GM19025 (cell line): ENCODE results near the gene CRHR1.

Experiments
- ATAC-seq: cut with Tn5 transposase; IDR thresholded peaks from one replicate; pipeline ENCODE4 v1.9.1; 2021; ENCODE audit warnings: mild to moderate bottlenecking, low read depth, moderate library complexity; ENCODE audit not compliant: unreplicated experiment

Gene CRHR1

DNA sequence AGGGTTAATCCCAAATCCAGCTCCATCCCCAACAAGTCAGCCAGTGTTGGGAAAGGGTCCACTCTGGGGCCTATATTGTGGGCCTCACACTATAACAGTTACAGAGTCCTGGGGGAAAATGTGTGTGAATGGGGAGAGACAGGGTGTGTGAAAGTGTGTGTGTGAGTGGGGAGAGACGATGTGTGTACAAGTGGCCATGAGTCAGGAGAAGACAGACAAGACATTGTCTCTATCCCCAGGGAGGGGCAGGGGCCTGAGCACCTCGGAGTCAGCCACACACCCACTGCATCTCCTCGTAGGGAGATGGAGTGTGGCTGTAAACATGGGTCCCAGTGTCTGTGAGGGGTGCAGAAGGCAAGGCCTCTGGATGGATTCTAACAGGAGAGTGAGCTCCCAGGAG lies 2.9 kb downstream of the CRHR1 start:
- no peak for ATAC-seq

DNA sequence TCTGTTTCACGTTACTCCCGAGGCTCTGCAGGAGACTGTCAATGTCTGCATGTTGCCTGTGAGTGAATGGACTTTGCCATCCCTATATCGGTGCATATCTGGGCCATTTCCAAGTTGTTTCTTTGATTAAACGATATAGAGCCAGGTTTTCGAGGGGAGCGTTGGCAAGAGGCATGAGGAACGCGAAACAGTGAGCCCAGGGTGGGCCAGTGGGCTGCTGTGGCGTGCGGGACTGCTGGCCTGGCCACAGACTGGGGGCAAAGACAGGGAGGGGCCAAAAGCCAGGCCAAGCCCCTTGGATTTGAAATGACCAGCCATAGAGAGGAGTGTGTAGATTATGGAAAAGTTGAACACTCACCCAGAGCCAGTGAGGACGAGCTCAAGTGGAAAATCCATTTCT lies 3.5 kb downstream of the CRHR1 start:
- ATAC-seq, result no peak

DNA sequence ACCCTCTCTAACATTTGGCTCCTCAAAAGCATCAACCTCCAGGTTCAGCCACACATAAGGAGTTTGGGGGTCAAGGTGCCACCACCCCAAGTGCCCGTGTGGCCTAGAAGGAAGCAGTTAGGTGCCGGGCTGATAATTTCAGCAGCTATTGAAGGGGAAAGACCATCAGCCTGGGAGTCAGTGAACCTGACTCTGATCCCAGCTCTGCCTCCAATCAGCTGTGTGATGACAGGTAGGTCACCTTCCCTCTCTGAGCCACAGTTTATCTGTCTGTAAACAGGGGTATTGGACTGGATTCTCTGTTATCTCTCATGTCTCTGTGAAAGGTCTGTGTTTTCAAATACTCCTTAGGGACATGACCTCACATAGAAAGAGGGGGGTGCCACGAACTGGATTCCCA lies 3.9 kb downstream of the CRHR1 start:
- no peak for ATAC-seq

DNA sequence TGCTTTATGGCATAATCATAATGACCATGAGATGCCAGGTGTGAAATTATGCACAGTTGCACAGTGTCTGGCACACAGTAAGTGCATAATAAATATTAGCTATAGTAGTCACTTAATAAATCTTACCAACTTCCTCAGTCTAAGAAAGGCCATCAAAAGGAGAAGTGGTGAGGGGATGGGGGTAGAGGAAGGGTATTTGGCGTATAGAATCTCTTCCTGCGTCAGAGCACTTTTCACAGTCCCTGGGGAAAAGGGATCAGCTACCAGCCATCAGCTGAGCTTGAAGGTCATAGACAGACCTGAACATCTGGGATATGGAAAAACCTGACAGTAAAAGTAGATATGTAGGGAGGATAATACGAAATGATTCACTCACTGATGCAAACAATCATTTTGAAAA lies 5.8 kb downstream of the CRHR1 start:
- ATAC-seq, result no peak

DNA sequence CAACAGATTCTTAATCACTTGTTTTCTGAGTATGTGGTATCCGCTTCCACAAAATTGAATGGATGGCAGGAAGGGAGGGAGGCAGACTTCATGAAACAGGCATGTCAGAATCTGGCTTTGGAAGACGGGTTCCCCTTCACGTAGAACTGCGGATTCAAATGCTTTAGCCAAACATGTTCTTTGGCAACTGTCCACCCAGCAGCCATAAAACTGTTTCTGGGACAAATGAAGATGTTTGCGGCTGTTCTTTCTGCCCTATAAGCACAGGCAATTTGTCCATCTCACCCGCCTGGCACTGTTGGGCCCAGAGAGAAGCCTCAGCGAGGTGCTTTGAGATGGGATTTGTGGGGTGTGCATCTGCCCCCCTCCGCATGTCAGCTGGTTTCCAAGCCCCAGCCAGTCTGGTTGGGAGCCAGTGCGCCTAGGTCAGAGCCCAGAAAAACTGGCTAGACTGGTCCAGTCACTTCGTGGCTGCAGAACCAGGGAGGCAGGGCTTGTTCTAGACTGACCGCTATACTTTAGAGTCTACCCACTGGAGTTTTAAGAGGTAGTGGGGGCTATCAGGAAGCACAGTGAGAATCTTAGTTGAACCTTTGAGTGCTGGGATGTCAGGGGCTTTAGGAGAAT lies 6.3 kb downstream of the CRHR1 start:
- no peak for ATAC-seq

DNA sequence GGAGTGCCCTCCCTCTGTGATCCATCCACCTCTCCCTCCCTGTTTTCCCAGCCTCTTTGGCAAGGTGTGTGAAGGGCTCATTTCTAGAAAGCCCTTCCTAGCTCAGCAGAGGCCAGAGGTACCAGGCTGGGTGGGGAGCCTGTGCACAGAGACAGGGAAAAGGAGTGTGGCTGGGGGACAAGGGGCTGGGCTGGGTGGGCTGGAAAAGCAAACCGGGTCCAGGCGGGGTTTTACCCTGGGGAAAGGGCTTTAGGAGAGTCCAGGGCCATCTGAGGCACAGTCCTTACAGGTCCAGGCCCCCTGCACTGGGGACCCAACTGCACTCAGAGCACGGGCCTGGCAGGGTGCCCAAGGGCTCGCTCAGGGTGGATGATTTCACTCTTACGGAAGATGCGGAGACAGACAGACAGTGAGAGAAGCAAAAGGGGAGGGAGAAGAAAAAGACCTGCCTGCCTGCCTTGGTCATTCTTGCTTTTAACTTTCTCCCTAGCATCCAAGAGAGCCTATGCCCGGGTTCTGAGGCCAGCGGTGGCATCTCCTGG lies 7.0 kb downstream of the CRHR1 start:
- no peak for ATAC-seq

DNA sequence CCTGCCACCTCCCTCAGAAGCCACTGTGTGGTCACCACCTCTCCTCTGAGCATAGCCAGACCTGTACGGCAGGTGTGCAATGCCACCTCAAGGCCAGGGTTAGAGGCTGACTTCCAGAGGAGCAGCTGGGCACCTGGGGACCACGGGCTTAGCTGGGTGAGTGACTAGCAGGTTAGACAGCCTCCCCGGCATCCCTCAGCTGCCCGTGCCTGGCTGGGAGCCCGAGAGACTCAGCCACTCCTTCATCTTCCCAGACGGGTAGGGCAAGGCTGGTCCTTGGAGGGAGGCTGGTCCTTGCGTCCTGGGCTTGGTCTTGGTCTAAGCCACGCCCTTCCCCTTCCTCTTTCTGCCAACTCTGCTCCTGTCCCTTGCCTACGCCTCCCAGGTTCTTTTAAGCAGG lies 7.8 kb downstream of the CRHR1 start:
- no peak for ATAC-seq

DNA sequence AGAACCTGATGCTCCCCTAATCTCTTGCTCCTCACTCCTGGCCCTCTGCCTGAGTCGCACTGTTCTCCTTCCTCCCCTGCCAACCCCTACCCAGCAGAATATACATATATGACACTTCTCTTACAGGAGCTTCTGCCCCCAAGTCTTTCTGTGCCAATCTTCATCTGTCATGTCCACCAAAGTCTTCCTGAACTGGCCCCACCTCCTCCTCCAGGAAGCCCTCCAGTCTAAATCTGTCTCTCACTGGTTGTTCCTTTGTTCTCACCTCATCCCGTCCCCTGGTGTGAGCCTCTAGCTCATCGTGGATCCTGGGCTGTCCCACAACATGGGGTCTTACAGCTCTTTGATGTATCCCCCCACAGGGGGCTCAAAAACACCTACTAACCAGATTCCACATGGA lies 8.3 kb downstream of the CRHR1 start:
- ATAC-seq, result no peak

DNA sequence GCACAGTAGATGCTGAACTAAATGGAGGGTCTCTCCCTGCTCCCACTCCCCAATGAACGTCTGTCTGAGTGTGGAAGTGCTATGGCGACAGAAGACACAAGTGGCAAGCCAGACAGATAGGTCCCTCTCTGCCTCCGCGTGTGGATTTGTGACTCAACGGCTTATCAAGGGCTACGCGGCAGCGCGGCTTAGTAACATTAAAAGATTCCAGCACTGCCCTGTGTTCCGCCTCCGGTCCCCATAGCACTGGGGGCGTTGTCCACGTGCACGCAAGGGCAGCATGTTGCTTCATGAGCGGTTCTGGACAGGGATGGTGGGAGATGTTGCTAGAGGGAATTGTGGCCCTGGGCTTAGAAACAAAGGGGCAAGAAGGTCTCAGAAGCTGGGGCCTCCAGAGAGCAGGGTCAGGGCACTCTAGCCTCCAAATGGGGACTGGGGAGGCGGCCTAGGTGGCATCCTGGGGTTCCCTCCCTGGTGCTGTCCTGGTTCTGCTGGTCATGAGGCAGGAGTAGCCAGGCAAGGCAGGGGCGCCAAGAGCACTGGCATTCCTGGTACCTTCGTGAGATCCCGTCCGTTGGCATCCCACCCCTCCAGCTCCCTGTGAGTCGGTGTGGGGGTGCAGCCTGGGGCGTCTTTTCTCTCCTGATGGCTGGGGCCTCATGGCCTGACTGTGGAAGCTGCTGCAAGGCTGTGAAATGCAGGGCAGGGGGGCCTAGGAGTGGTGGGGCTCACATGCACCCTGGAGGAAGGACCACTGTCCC lies 9.1 kb downstream of the CRHR1 start:
- ATAC-seq, result no peak

DNA sequence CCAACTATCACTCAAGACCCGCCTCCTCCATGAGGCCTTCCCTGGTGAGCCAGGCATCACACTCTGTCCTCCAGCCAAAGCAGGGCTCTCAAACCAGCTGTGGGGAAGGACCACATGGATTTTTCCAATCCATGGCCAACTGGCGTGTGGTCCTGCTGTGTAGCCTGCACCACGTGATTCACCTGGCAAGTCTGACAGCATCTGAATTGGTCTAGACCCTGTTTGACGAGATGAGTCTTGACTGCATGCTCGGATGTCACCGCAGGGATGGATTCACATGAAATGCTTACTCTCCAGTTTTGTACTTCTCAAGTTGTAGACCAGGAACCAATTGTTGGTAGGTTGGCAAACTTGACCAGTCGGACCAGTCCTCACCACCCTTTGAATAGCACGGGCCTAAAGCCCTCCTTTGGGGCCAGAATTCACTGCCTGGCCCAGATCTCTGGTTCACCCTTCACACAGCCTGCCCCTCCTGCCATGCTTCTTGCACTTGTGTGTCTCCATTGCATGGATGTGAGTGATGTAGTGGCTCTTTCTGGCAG lies 9.9 kb downstream of the CRHR1 start:
- ATAC-seq, result no peak

DNA sequence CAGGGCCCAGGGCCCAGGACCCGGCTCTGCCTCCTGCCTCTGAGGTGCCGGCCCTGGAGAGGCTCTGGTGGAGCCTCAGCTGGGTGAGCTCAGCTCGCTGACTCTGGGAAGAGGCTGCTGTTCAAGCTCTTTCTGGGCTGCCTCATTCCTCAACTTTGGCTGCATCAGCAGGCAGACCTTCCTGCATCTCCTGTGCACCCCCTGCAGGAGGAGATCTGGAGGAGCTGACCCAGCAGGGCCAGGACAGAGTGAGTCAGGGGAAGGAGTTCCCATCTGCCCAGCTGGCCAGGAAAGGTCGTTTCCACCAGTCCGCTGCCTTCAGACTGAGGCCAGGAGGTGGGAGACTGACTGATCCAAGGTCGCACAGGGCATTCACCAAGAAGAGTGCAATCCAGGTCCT lies 10.7 kb downstream of the CRHR1 start:
- no peak for ATAC-seq

DNA sequence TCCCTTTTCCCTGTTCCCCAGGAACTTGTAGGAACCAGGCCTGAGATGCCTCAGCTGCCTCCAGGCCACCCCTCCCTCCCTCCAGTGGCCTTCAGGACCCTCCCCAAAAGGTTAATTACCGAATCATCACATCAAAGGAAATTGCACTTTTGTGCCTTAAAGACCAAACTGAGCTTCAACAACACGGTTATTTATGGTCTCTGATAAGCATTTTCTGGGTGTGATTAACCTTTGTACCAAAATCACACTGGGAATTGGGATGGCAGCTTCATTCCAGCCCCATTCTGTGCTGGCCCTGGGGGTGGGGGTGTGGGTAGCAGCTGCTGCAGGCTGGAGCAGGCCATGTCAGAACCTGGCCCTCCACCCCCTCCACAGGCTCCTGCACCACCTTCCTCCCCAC lies 16.7 kb downstream of the CRHR1 start:
- ATAC-seq, result no peak

DNA sequence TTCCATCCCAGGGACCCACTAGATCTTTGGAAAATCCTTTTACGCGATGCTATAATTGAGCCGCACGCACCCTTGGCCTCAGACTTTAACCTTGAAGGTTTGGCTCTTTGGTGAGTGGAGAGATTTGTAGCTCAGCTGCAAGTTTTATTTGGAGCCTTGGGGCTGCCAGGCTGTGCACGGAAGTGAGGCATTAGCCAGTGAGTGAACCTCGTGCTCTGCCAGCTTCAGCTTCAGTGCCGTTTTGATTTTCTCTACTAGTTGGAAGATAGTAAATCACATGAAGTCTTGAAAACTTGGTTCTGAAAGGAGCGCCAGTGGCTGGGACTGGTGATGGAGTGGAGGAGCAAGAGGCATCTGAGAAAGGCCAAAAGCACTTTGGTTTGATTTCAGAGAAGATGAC lies 17.3 kb downstream of the CRHR1 start:
- ATAC-seq, result no peak

DNA sequence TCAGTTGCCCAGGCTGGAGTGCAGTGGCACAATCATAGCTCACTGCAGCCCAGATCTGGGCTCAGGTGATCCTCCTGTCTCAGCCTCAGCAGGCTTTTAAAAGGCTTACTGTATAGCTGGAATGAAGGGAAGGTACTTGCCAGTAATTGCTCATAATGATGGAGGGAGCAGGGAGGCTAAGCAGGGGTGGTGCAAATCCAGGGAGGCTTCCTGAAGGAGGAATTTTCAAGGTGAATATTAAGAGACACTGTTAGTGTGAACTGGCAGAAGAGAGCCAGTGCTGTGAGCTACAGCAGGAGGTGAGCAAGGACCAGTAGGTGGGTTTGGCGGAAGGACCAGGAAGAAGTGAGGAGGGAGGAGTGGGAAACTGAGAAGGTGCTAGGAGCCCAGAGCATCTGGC lies 24.7 kb downstream of the CRHR1 start:
- ATAC-seq, result no peak

DNA sequence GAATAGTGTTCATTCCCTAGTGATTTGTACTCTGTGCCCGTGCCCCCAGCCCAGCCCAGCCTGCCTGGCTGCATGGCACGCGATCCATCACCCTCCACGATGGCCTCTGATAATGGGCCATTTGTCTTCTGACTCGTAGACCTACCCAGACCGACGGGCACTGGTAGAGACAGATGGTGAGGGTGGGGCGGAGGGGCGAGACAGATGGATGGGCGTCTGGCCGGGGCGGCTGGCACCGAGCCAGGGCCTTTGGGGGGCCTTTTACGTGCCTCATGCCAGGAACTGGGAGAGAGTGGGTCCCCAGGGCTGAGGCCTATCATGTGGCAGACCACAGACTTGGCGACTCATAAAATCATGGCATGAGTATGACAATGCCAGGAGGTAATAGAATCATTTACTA lies 25.4 kb downstream of the CRHR1 start:
- ATAC-seq, result no peak

DNA sequence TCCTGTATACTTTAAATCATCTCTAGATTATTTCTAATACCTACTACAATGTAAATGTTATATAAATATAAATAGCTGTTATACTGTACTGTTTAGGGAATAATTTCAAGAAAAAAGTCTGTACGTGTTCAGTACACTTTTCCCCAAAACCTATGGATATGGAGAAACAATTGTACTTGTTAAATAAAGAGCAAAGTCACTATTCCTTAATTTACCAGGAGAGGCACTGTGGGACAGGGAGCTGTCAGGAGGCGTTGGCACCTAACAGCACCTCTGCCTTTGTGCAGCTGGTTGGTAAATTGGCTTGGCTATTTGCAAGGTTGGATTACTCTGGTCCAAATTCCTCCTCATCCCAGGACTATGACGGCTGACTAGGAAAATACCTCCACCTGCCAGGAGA lies 28.0 kb downstream of the CRHR1 start:
- ATAC-seq, result no peak

DNA sequence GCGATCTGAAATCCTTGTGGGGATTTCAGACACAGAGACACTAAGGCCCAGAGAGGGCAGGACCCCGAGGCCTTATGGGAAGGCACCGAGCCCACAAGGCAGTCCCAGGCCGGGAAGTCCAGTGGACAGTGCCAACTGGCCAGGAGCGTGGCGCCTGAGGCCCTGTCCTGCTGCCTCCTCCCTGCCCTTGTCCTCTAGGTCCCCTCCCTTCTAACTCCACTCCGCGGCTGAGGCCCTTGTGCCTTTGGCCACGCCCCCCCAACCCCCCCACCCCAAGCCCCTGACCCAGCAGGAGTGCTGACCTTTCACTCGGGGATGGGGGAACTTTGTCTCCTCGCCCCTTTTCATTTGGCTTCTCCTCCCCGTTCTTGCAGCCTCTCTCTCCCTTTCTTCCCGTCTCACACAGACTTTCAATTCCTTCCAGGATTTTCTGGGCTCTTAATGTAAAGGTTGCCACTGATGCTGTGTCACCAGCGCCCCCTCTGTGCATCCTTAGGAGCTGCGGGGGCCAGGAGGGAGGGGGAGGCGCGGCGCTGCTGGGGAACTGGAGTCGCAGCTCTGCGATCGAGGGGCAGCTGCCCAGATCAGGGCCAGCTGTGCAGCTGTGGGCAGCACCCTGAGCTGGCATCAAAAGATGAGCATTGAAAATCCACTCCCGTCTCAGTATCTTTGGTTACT lies 29.1 kb downstream of the CRHR1 start:
- ATAC-seq, result no peak

DNA sequence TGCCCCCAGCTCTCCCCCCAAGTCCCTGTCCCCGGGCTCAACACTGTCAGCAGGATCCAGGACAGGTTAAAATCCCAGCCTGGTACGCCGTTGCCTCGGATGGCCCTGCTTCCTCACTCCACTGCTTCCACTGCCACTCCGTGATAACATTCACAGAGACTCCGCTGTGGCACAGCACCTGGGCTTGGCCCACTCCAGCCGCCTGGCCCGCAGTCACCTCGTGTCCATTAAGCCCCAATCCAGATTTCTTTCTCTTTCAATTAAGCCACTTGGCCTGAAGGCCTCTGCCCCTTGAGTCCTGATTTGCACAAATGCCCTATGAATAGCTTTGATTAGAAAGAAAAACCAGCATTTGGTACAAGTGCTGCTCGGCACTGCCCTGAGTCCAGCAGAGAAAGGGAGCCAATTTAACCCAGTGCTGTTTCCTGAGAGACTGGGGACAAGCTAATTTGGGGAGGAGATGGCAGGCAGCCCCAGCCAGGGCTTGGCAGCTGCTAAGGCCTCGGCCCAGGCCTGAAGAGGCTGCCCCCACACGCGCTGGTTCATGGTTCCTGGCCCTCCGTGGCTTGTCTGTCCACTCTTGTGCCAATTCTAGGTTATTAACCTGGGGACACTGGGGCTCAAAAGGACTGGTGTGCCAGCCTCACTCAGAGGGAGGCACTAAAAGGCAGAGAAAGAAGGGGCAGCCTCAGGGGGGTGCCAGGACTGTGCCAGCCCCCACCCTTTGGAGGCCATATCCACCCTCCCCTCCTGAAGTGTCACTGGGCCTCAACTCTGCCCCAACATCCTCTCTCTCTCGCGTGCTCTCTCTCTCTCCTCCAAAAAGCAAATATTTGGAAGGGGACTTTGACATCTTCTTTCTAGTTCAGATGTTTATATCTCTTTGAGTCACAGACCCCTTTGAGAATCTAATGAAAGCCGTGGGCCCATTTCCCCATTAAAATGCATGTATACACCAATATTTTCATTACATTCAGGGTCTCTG lies 30.8 kb downstream of the CRHR1 start:
- no peak for ATAC-seq

DNA sequence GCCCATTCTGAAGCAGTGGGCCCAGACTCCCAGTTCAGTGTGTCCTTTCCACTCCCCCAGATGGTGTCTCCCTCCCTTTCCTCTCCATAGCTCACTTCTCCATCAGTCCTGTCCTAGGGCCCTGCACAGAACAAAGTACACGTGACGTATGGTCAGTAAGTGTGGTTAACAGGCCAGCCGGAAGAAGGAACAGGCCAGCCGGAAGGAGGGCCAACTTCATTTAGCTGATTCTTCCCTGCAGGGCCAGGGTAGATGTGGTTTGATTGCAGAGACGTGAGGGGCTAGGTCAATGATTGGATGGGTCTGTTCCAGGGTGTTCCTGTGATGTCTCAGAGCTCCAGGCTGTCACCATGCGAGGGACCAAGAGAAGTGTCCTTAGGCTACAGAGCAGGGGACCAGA lies 31.6 kb downstream of the CRHR1 start:
- ATAC-seq, result no peak

DNA sequence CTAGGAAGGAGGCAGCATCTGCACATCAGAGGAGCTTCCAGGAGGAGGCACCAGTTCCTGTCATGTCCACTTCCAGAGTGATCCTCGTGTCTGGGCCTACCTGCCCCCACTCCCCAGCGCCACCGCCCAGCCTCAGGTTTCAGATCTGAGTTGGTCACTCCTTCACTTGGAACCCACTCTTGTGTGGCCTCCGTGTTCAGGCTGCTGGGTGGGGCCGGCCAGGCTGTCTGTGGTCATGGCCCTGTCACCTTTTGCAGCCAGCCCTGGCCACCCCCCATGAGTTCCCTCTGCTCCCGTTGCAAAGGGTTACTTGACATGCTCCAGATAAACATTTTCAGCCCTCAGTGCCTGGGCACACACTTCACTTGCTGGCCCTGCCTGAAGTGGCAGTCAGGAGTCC lies 33.9 kb downstream of the CRHR1 start:
- no peak for ATAC-seq
